Occipital lobe (tissue), 2 donors: ENCODE results near the gene PTPRN2. TPM values are rescaled to one million over a fixed set of nuclear protein-coding genes. Genes with fewer than 3 reads are reported as not detected.

Experiments
- DNase-seq: peaks from one replicate; lab custom pipeline; 2025; lab: John Stamatoyannopoulos, UW
- total RNA-seq: library from RNA; depleted of rRNA; stranded (reverse); fragments of >200 nt; gene quantifications from one replicate; pipeline ENCODE4 v1.2.3, GENCODE V29; 2014

The PTPRN2 gene
- total RNA-seq, 1 donor from 2014 or later: 62.2 TPM

DNA sequence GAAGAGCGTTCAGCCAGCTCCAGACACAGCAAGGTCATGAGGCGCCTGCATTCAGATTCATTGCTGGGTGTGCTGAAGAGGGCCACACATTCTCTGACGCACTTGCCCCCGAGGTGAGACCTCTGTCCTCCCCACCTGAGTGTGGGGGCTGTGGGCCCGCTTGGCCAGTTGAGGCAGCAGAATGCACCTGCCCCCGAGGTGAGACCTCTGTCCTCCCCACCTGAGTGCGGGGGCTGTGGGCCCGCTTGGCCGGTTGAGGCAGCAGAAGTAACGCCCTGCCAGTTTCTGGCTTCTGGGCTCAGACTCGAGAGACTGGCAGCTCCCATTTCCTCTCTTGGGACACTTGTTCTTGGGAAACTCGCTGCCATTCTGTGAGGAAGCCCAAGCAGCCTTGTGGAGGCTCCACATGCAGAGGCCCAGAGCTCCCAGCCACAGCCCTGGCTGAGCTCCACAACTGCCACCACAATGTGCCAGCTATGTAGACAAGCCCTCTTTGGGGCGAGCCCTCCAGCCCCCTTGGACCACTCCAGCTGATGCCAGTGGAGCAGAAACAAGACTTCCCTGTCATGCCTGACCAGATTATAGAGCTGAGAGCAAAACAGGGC is 816.8 kb downstream of the PTPRN2 start:
- DNase-seq: no peak

DNA sequence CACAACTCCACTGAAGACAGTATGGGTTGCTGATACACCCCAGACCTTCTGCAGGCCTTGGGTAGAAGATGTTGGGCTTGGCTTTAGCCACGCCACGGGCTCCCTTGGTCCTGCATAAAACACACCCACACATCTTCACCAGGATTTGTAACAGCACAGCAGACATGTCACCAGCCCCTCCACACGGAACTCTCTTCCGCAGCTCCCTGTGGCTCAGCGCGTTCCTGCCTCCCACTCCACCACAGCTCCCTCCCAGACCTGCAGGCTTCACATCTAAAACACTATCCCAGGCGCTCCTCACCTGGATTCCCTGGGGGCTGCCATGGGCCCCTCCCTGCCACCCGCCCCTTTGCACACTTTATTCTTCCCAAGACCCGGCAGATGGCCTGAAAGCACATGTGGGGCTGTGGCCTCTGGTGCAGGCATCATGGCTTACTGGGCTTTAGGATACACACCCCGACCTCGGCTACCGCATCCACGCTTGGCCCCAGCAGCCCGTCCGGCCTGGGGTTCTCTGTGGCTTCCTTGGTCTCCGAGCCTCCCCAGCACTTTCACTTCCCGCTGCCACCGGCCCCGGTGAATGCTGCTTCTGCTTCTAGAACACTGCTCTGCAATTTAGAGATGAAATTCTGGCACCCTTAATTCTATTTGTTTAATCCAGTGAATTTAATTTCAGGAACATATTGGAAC is 818.0 kb downstream of the PTPRN2 start:
- no peak for DNase-seq

DNA sequence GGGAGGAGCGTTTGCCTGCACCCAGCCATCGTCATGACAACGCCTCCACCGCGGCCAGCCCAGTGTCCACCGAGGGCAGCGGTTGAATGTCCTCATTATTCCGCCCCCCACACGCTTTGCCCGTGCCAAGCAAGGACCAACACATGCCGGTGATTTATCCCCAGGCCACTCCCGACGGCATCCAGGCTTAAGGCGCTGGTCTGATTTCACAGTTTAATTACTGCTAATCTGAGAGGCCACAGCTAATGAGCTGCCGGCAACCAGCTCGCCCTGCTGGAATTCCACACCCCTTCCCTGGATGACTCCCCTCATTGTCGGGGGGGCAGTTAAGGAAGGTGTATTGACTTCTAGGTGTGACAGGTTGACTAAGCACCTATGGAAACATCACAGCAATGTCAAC is 818.5 kb downstream of the PTPRN2 start:
- DNase-seq: no peak

DNA sequence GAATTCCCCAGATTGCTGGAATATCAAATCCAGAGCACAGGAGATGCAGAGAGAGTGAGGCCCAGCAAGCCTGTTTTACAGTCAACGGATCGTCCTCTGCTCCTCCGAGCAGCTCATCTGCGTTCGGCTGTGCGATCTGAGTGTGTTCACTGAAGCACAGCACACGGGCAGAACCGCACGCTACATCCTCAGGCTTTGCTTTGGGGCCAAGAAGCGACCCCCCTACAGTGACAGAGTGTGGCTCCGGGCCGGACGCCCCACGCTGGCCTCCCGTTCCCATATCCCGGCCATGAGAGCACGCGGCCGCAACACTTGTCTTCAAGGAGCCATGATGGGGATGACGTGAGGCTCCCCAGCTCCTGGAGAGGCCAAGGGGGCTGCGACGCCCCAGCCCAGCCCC is 819.4 kb downstream of the PTPRN2 start:
- DNase-seq: no peak

DNA sequence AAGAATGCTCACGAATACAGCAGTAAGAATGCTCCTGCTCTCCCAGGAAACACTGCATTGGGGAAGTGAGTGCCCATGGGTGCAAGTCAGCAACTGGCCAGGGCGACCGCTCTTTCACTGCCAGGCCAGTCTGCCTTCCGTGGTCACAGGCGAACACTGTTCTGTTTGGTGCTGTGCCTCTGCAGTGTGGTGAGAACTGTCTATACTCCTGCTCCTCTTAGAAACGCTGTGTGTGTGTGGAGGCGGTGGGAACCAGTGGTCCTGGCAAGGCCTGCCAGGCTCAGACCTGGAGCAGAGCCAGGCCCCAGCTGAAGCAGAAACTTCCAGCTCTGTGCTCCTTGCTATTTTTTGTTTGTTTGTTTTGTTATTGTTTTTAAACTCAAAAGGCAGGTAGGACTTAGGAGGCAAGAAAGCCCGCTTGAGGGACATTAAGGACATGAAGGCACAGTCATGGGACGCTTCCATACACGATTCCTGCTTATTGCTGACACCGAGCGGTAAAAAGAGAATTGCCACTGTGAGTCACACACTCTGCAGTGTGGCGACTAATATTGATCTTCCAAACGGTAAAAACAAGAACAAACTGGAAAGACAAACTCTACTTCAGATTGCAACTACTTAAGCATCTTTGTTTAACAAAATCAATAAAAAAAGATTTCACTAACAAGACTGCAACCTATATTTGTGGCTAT is 820.0 kb downstream of the PTPRN2 start:
- DNase-seq: no peak

DNA sequence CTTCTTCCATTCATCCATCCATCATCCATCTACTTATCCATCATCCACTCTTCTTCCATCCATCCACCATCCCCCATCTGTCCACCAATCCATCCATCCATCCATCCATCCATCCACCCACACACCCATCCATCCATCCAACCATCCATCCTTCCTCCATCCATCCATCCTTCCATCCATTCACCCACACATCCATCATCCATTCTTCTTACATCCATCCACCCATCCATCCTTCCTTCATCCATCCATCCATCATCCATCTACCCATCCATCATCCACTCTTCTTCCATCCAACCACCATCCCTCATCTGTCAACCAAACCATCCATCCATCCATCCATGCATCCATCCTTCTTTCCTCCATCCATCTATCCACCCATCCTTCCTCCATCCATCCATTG is 821.5 kb downstream of the PTPRN2 start:
- DNase-seq: no peak

DNA sequence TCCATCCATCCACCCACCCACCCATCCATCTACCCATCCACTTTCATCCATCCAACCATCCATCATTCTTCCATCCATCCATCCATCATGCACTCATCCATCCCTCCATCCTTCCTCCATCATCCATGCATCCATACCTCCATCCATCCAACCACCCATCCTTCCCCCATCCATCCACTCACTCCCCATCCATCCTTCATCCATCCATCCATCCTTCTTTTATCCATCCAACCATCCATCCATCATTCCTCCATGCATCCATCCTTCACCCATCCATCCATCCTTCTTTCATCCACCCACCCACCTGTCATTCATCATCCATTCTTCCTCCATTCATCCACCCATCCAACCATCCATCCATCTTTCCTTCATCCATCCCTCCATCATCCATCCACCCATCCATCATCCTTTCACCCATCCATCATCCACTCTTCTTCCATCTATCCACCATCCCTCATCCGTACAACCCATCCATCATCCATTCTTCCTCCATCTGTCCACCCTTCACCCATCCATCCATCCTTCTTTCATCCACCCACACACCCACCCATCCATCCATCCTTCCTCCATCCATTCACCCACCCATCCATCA is 822.6 kb downstream of the PTPRN2 start:
- no peak for DNase-seq

DNA sequence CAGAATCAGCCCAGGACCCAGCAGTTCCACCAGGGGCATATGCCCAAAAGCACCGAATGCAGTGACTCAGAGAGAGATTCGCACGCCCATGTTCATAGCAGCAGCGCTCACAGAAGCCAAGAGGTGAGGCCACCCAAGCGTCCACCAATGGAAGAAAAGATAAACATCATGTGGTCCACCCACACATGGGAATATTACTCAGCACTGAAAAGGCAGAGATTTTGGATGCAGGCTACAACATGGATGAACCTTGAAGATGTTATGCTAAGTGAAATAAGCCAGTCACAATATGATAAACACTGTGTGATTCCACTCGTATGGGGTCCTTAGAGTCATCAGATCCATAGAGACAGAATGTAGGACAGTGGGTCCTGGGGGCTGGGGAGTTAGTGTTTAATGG is 823.4 kb downstream of the PTPRN2 start:
- no peak for DNase-seq

DNA sequence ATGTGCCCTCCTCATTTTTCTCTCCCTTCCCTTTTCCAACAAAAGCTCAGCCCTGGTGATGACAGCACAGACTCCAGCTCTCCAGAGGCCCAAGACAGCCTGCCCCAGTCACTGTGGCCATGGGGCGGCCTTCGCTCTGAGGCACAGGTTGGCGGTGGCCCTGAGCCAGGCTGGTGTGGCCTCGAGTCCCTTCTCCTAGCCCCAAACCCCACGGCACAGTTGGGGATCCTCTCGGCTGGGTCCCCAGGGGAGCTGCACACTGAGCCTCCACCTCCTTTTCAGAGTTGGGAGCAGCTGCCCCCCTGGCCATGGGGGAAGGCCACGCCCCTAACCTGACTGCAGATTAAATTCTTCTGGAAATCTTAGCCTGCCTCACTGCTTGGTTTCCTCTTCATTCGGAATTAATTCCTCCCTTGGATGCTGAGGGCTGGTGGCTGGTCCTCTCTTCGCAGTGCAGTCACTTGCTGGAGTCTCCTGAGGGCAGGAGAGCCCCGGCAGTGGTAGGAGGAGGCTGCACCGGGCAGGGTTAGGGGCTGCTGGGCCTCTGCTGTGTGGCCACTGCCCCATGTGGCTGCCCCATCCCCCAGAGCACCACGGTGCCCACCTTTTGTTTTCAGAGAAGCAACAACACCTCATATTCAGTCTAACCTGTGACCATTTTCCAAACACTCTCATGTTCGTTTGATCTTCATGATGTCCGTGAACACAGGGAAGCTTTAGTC is 824.2 kb downstream of the PTPRN2 start:
- no peak for DNase-seq

DNA sequence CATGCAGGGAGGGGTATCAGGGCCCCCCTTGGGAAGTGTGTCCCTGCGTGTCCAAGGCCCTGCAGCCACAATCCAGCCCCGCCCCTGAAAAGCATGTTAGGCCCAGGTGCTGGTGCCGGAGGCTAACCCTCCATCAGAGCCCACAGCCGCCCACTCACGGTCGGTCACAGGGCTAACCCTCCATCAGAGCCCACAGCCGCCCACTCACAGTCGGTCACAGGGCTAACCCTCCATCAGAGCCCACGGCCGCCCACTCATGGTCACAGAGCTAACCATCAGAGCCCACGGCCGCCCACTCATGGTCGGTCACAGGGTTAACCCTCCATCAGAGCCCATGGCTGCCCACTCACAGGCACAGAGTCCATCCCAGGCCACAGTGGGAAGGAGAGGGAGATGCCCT is 824.8 kb downstream of the PTPRN2 start:
- DNase-seq: no peak

DNA sequence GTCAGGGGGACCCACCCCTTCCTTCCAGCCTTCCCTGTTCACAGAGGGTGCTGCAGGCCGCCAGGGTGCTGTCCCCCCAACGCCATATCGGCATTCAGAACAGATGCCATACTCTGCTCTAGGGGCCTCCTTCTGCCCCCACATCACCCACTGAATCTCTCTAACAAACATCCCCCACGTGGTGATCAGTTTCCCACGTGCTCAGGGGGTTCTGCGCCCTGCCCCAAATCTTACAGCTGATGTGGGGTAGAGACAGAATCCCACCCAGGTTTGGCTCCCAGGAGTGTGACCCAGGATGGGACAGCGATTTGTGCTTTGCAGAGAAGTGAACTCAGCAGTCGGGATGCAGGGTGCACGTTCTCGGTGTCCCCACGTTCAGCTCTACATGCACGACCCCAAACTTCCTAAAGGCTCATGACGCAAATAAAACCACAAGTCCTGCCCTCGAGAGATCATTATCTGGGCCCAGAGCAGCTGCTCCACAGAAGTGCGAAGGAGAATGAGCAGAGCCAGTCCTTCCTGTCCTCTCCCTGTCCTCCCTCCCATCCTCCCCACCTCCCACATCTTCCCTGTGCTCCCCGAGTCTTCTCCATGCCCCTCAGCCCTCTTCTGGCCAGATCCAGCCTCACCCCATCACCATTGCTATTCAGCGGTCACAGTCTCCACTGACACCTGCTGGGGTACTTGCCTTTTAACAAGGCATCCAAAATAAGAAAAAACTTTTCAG is 827.5 kb downstream of the PTPRN2 start:
- DNase-seq: no peak

DNA sequence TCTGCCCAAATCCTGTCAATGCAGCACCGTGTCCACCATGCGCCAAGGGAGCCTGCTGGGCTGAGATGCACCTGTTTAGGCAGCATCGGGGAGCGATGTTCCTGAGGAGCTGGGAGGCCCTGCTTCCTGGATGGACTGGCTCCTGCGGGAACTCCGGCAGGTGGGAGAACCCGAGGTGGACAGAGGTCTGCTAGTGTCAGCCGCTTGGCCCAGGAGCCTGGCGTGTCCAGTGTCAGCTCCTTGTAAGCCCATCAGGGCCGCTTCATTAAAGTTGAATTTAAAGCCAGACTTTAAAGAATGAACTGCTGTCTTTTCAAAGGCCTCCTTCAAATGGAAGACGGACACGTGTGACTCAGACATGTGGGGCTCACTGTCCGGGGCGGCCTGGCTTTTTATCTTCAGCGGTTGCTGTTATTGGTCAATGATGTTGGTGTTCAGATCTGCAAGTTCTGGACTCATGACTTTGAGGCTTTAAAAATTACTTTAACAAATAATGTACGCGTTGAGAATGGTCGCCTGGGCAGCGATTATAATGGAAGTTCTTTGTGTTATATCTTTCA is 828.3 kb downstream of the PTPRN2 start:
- DNase-seq: no peak

DNA sequence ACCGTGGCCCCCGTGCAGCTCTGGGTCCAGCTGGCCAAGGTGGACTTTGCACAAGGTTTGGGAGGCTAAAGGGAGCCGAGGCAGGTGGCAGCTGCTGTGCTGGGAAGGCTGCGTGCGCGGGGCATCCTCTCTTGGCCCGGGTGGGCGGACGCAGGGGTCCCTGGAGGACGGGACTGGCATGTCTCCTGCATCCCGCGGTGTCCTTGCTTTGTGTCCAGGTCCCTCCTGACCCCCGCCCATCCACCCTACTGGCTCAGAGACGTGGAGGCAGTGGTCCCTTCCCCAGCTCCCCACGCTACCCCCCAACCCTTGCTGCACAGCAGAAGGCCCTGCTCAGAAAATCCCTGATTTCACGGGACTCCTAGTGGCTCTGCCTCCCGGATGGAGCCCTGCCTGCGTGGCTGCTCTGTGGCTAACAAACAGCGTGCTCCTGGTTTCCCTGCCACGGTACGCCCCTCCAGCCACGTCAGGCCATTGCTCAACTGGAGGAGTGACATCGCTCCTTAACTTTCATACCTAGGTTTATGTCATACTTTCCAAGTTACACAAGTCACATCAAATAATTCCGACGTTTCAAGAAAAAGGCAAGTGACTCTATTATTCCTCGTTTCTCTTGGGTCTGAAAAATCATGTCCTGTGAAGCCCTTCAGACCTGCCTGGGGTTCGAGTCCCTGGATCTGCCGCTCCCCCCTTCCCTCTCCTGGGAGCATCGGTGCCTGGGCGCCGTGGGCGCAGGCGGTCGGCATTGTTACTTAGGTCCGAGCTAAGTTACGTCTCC is 829.0 kb downstream of the PTPRN2 start:
- no peak for DNase-seq

DNA sequence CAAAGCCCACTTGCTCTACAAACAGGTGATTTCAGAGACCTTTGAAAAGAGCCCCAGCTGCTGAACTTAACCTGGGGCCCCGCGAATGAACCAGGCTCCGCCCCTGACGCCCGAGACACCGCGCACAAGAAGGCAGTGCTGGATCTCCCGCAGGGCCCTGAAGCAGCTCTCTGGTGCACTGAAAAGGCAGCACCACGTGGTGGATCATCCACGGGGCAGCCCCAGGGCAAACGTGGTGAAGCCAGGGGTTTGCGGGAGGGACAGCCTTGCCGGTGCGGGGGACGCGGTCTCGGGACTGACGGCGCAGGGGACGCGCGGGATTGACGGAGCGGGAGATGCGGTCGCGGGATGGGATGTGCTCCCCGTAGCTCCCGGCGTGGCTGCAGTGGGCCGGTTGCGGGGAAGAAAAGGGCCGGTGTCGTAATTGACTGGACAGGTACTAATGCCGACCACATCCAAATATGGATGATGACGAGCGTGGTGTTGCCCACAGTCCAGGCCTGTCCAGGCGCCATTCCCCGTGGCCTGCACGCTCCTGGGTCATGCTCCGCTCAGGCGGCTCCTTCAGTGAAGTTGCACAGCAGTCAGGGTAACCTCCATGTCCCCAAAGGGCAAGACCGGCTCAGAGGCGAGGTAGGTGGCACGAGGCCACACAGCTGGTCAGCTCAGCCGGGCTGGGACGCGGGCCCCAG is 829.7 kb downstream of the PTPRN2 start:
- no peak for DNase-seq

DNA sequence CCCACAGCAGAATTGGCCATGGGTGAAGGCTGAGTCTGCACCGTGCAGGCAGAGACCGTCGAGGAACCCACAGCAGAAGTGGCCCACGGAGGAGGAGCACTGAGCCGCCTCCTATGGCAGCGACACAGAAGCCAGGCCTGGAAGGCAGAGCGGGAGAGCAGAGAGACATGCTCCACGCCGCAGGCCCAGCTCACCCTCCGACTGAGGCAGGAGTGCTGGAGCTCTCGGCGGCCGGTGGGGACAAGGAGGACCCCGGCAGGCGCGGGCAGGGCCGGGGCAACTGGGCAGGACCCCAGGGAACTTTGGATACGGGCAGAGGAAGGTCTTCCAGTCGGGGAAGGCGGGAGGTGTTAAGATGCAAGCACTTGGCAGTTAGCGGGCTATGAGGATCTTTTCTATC is 830.4 kb downstream of the PTPRN2 start:
- no peak for DNase-seq

DNA sequence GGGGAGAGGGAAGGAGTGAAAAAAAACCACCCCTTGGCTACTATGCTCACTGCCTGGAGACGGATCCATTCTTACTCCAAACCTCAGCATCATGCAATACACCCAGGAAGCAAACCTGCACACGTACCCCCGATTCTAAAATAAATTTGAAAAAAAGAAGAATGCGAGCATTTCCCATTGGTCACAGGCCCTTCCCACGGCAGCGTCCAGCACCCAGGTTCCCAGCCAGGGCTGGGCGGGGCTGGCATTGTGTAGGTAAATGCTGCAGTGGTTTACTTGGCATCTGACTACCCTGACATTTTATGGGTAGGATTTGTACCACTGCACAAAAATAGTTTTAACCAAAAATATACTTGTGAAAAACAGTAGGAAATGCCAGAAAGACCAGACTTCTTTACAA is 831.9 kb downstream of the PTPRN2 start:
- no peak for DNase-seq

DNA sequence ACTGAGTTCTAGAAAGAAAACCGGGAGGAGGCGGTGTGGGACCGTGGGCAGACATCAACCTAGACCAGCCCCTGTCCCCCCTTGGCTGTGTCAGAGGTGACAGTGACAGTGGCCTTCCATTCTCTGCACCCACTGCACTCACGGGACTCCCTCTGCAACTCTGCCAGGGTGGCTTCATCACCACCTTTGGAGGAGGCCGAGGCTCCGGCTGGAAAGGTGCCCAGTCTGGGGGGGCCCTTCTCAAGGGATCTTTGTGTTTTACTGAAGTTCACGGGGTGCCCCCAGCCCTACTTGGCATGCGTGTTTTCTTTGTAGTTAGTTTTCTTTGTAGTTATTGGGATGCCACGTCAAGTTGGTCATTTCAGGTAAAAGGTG is 833.2 kb downstream of the PTPRN2 start:
- DNase-seq: no peak

DNA sequence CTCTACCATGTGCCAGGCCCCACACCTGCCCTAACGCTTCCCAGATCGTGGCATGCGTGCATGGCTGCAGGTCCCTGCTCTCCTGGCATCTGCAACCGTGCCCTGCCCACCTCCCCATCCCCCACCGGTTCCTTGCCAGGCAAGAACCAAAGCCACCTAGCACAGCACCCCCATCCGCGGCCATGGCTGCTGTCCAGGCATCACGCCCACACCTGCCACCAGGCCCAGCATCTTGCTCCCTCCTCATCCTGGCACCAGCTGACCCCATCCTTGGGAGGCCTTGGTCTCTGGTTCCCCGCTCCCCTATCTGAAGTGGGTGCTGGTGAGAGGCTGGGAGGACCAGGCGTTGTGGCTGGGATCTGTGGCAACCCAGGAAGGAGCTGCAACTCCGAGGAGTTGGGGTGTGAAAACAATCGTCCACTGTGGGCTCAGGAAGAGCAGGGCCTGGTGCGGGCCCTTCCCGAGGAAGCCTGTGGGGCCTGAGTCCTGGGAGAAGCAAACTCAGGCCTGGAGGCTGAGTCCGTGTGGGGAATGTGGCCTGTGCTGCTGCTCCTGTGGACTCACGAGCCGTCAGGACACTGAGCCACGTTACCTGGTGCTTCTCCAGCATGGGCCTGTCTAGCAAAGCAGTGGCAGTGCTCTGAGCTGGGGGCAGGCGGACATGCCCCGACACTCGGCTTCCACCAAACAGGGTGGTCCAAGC is 833.8 kb downstream of the PTPRN2 start:
- DNase-seq: no peak

DNA sequence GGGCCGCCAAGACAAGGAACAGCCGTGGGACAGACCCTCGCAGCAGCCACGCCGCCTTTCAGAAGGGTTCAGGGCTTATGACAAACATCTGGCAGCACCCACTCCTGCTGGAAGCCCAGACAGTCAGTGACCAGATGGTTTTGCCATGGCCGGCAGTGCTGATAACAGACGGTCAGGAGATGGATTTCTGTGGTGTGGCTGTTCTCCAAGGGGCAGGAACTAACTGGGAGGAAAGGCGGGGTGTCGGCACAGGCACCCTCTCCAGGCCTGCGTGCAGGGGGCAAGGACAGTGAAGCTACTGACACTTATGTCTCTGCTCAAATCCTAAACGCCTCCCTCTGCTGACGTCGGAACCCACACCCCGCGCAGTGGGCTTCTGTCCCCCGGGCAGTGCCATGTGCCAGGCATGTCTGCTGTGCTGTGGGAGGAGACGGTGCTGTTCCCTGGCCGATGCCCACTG is 834.8 kb downstream of the PTPRN2 start:
- no peak for DNase-seq
